ENCODE results near the gene EOLA2.
A peak's percentile ranks its signal among the peaks of the same experiment; 100 is the strongest.
"Not testable (repeated sequence)": the region's sequence is repeated elsewhere in the genome, so short reads cannot be mapped to it uniquely, and the experiment has no call there.

Gene EOLA2

GRCh38 chrX:149950681-149951080 lies 12.4 kb upstream of the EOLA2 start:
- peak; percentile 87 for ATAC-seq
- TF ChIP-seq PATZ1 (CRISPR knock-in tag; IDR thresholded peaks at IDR 0.05; ENCODE audit: borderline replicate concordance) = no peak
- no peak for TF ChIP-seq RARB (CRISPR knock-in tag; IDR thresholded peaks at IDR 0.05)
- no peak for TF ChIP-seq OSR1 (CRISPR knock-in tag; IDR thresholded peaks at IDR 0.05)
- TF ChIP-seq ZNF565 (CRISPR knock-in tag; conservative IDR thresholded peaks at IDR 0.05; ENCODE audit: low read depth) = no peak
- no peak for TF ChIP-seq CREB5 (CRISPR knock-in tag; IDR thresholded peaks at IDR 0.05; ENCODE audit: low read depth)
- TF ChIP-seq ISL1 (CRISPR knock-in tag; IDR thresholded peaks at IDR 0.05) = no peak
- TF ChIP-seq GLIS3 (CRISPR knock-in tag; IDR thresholded peaks at IDR 0.05) = no peak
- TF ChIP-seq ZNF70 (CRISPR knock-in tag; IDR thresholded peaks at IDR 0.05) = no peak
- no peak for TF ChIP-seq ZFP30 (CRISPR knock-in tag; IDR thresholded peaks at IDR 0.05)
- TF ChIP-seq TSHZ2 (CRISPR knock-in tag; IDR thresholded peaks at IDR 0.05) = no peak
- TF ChIP-seq ZC3H10 (CRISPR knock-in tag; IDR thresholded peaks at IDR 0.05) = no peak
- TF ChIP-seq BACH2 (CRISPR knock-in tag; IDR thresholded peaks at IDR 0.05; ENCODE audit: borderline replicate concordance) = no peak
- TF ChIP-seq, protein P1, sequence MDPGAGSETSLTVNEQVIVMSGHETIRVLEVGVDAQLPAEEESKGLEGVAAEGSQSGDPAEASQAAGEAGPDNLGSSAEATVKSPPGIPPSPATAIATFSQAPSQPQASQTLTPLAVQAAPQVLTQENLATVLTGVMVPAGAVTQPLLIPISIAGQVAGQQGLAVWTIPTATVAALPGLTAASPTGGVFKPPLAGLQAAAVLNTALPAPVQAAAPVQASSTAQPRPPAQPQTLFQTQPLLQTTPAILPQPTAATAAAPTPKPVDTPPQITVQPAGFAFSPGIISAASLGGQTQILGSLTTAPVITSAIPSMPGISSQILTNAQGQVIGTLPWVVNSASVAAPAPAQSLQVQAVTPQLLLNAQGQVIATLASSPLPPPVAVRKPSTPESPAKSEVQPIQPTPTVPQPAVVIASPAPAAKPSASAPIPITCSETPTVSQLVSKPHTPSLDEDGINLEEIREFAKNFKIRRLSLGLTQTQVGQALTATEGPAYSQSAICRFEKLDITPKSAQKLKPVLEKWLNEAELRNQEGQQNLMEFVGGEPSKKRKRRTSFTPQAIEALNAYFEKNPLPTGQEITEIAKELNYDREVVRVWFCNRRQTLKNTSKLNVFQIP (CRISPR knock-in tag; IDR thresholded peaks at IDR 0.05; ENCODE audit: borderline replicate concordance, low read depth) = no peak
- TF ChIP-seq CSRNP3 (CRISPR knock-in tag; IDR thresholded peaks at IDR 0.05) = no peak
- no peak for TF ChIP-seq ZFP3 (CRISPR knock-in tag; IDR thresholded peaks at IDR 0.05)
- no peak for TF ChIP-seq ARNTL (CRISPR knock-in tag; IDR thresholded peaks at IDR 0.05; ENCODE audit: borderline replicate concordance, low read depth)
- TF ChIP-seq CSDC2 (CRISPR knock-in tag; IDR thresholded peaks at IDR 0.05) = no peak
- TF ChIP-seq TCF4 (CRISPR knock-in tag; IDR thresholded peaks at IDR 0.05; ENCODE audit: borderline replicate concordance) = no peak

- no peak for TF ChIP-seq ZFP30 (CRISPR knock-in tag; IDR thresholded peaks at IDR 0.05)
- ATAC-seq = peak; percentile 17; the same call in 2 of the 3 replicates
Observed at GRCh38 chrX:149949743-149950436, 11.6 kb upstream of the EOLA2 start.

- TF ChIP-seq CSRNP3 (CRISPR knock-in tag; IDR thresholded peaks at IDR 0.05) (no peak), ZNF565 (CRISPR knock-in tag; conservative IDR thresholded peaks at IDR 0.05; ENCODE audit: low read depth) (no peak), CREB5 (CRISPR knock-in tag; IDR thresholded peaks at IDR 0.05; ENCODE audit: low read depth) (no peak), ZC3H10 (CRISPR knock-in tag; IDR thresholded peaks at IDR 0.05) (no peak), TCF4 (CRISPR knock-in tag; IDR thresholded peaks at IDR 0.05; ENCODE audit: borderline replicate concordance) (no peak), ISL1 (CRISPR knock-in tag; IDR thresholded peaks at IDR 0.05) (no peak), PPARA (CRISPR knock-in tag; IDR thresholded peaks at IDR 0.05; ENCODE audit: borderline replicate concordance) (no peak), ESRRG (CRISPR knock-in tag; IDR thresholded peaks at IDR 0.05) (no peak), CSDC2 (CRISPR knock-in tag; IDR thresholded peaks at IDR 0.05) (no peak), ZNF70 (CRISPR knock-in tag; IDR thresholded peaks at IDR 0.05) (no peak), TOX (CRISPR knock-in tag; IDR thresholded peaks at IDR 0.05; ENCODE audit: borderline replicate concordance) (no peak), OSR1 (CRISPR knock-in tag; IDR thresholded peaks at IDR 0.05) (no peak), ARNTL (CRISPR knock-in tag; IDR thresholded peaks at IDR 0.05; ENCODE audit: borderline replicate concordance, low read depth) (no peak), BACH2 (CRISPR knock-in tag; IDR thresholded peaks at IDR 0.05; ENCODE audit: borderline replicate concordance) (no peak), RARB (CRISPR knock-in tag; IDR thresholded peaks at IDR 0.05) (no peak), GLIS3 (CRISPR knock-in tag; IDR thresholded peaks at IDR 0.05) (no peak)
- TF ChIP-seq, protein P1 (CRISPR knock-in tag; IDR thresholded peaks at IDR 0.05; ENCODE audit: borderline replicate concordance, low read depth) = no peak
- no peak for ATAC-seq
Observed at GRCh38 chrX:149948016-149948415, 9.7 kb upstream of the EOLA2 start.

- not testable (repeated sequence) for ATAC-seq
Observed at GRCh38 chrX:149946932-149947331, 8.6 kb upstream of the EOLA2 start.

Data from SK-N-SH treated with all-trans-retinoic acid at 6 μM for 48 hours (cell line).